Heart left ventricle (tissue), 16 donors: ENCODE data around the gene HPS3. TPM values are rescaled to one million over a fixed set of nuclear protein-coding genes. Genes with fewer than 3 reads are reported as not detected.

Source experiments
- ATAC-seq, 4 donors: fragments of 200-7000 bp; cut with Tn5 transposase; one replicate each; pipeline ENCODE4 v1.9.1; 2020 to 2022; ENCODE audit warnings: moderate library complexity in 4 of 4, mild to moderate bottlenecking in 3 of 4, moderate number of reproducible peaks in 1 of 4
- DNase-seq, 5 donors: peaks; one replicate each; pipeline ENCODE4 v3.0.0-alpha.2; 2020
- H3K27ac ChIP-seq, 12 donors: fragments of 200-600 bp; sonication (generic) in 4 of 12; one replicate each; pipeline versions ENCODE4 v1.5.0 to v1.8.0; 2016 to 2022; ENCODE audit warnings: mild to moderate bottlenecking in 2 of 12
- H3K27me3 ChIP-seq, 9 donors: fragments of 200-600 bp; sonication (generic) in 2 of 9; one replicate each; pipeline versions ENCODE4 v1.5.1 to v1.8.0; 2016 to 2022; ENCODE audit warnings: mild to moderate bottlenecking in 3 of 9
- H3K36me3 ChIP-seq, 9 donors: fragments of 200-600 bp; sonication (generic) in 2 of 9; one replicate each; pipeline versions ENCODE4 v1.5.0 to v1.8.0; 2018 to 2022; ENCODE audit warnings: mild to moderate bottlenecking in 2 of 9
- H3K4me1 ChIP-seq, 12 donors: fragments of 200-600 bp; sonication (generic) in 4 of 12; one replicate each; pipeline versions ENCODE4 v1.5.0 to v1.8.0; 2016 to 2022; ENCODE audit warnings: mild to moderate bottlenecking in 3 of 12
- H3K4me3 ChIP-seq, 12 donors: fragments of 200-600 bp; sonication (generic) in 4 of 12; one replicate each; pipeline versions ENCODE4 v1.5.0 to v1.8.0; 2017 to 2022; ENCODE audit warnings: mild to moderate bottlenecking in 9 of 12, moderate library complexity in 4 of 12
- H3K9me3 ChIP-seq, 12 donors: fragments of 200-600 bp; sonication (generic) in 4 of 12; one replicate each; pipeline versions ENCODE4 v1.5.0 to v1.8.0; 2016 to 2022; ENCODE audit warnings: mild to moderate bottlenecking in 1 of 12
- CTCF ChIP-seq, 12 donors: fragments of 200-600 bp; sonication (generic) in 4 of 12; IDR thresholded peaks; one replicate each; pipeline versions ENCODE4 v1.5.0 to v1.8.0; 2018 to 2022; ENCODE audit warnings: antibody characterized with exemption in 12 of 12, mild to moderate bottlenecking in 5 of 12
- POLR2A ChIP-seq, 2 donors: fragments of 450-650 bp; IDR thresholded peaks; one replicate each; pipeline ENCODE4 v1.6.1; 2017; ENCODE audit warnings: antibody characterized with exemption in 2 of 2, mild to moderate bottlenecking in 2 of 2, moderate library complexity in 2 of 2
- whole genome bisulfite sequencing, 4 donors: extraction: QIAGEN DNeasy Blood & Tissue Kit in 2 of 4; methylation state at CpG; one replicate each; pipeline versions ENCODE4 v1.1.5 to v1.1.7; 2013 to 2018; 5-methylcytosine and 5-hydroxymethylcytosine counted together
- intact Hi-C, 10 donors: fragments of 100-400 bp; cut with DNase I; formaldehyde crosslinking; loops; one replicate each; pipeline versions ENCODE4 v1.11.1 to v1.14.2; 2022
- polyA plus RNA-seq, 2 donors: library from polyadenylated mRNA; stranded (reverse); fragments of 200-250 nt; gene quantifications; one replicate each; pipeline ENCODE4 v1.2.3, GENCODE V29; 2013
- total RNA-seq, 9 donors: library from RNA; depleted of rRNA in 2 of 9; stranded (reverse); fragments of >200 nt in 2 of 9; fragmentation: NEBNext Ultra II Directional in 3 of 9; extraction: Animal tissue kit (Norgen Biotek cat#: 25700) in 3 of 9; gene quantifications; one replicate each; pipeline versions ENCODE4 v1.1.0 to v1.2.4, GENCODE V29; 2016 to 2023
- donor health status: ischemic (EF 13 %, LVEDD 7.1; RV severe dilation, severe dysfunction).
- donor health status: healthy with polysubstance abuse.
- donor health status: DM: no; HTN: yes; CAD: no.
- donor health status: DM: no; HTN: no; CAD: no.
- donor health status: ischemic (EF 25% LVEDD 6.9; RV normal size, moderate dysfunction).
- donor health status: ischemic (EF 25% LVEDD 5.7; RV mildly dilated, moderate dysfunction).
- donor health status: healthy.
- donor health status: DM: yes; HTN: yes; CAD: no.
- donor health status: ischemic (EF 35%, LVEDD 5.7; RV mildly dilated, moderate dysfunction).
- donor health status: nonischemic (EF 11% LVEDD 7.7; RV severe dilation, severe dysfunction).
- donor health status: DM: yes; HTN: yes; CAD: no.
- donor health status: PGD.
- donor health status: ischemic (EF 29% LVEDD 5.4; RV normal size, mild dysfunction).
- donor health status: nonischemic (EF 23%, LVEDD 6.1; RV moderate dilation, normal function).

The HPS3 gene
- total and polyA plus RNA-seq, 11 donors = 3.0 to 15.6 (median 6.0) TPM

DNA sequence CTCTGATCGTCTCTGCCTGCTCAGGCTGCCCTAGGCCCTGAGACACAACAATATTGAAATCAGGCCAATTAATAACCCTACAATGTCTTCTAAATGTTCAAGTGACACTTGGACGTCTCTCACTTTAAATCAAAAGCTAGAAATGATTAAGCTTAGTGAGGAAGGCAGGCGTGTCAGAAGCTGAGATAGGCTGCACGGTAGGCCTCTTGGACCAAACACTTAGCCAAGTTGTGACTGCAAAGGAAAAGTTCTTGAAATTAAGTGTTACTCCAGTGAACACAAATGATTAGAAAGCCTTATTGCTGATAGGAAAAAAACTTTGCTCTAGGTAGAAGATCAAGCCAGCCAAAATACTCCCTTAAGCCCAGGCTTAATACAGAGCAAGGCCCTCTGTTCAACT, 2.2 kb downstream of the HPS3 start:
- no peaks in the 10 kb centered on the region for H3K27me3 ChIP-seq
- peaks cover 0 to 46% (median 23%) of the 10 kb centered on the region in 12 donors for H3K4me1 ChIP-seq
- peak overlapping the region in 3 of 12 donors; percentile 93 to 99 (median 97) for H3K4me3 ChIP-seq
- peak overlapping the region in 6 of 12 donors; percentile 2 to 88 (median 38) for H3K27ac ChIP-seq
- DNase-seq = no peak
- no peak for ATAC-seq
- no peaks in the 10 kb centered on the region for H3K9me3 ChIP-seq
- intact Hi-C loops = no loop called here
- TF ChIP-seq CTCF (IDR thresholded peaks at IDR 0.05) = no peak
- H3K36me3 ChIP-seq = no peaks in the 10 kb centered on the region
- 32 to 42% (median 41%) methylated on average over 4 of the region's 4 CpGs for WGBS, 4 donors

DNA sequence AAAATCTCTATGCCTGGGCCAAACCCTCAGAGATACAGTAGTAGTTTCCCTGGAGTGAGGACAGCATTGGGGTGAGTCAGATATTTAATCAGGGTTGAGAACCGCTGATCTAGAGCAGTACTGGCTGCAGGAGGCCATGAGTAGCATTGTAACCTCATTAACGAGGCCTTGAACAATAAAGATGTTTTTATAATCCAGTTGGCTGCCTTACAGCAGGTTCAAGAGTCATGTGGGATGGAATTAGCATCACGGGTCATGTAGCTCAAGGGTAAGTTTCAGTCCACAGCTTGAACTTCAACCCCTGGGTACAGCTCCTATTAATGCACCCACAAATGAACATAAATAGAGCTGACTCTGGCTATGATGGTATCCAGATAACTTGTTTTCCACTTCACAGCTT, 5.1 kb downstream of the HPS3 start:
- Histone ChIP-seq H3K4me1 (peaks cover 0 to 36% (median 17%) of the 10 kb centered on the region in 12 donors), H3K27ac (peak overlapping the region in 1 of 12 donors; percentile 6), H3K27me3 (no peaks in the 10 kb centered on the region), H3K9me3 (no peaks in the 10 kb centered on the region), H3K4me3 (no peak overlapping the region), H3K36me3 (no peaks in the 10 kb centered on the region)
- TF ChIP-seq CTCF (IDR thresholded peaks at IDR 0.05) = no peak
- no peak for TF ChIP-seq POLR2A (IDR thresholded peaks at IDR 0.05)
- ATAC-seq (peak in 3 of 4 donors; percentile 21 to 24 (median 24)), DNase-seq (no peak)
- intact Hi-C loops = no loop called here
- WGBS, 4 donors = 51 to 58% (median 53%) methylated on average over 3 of the region's 3 CpGs

GRCh38 chr3:149142682-149143081, 13.2 kb downstream of the HPS3 start:
- intact Hi-C loops = loop anchor here in 1 of 10 donors (10.0 kb wide), 1 partner anchor 102 kb away; no protein-coding TSS in a partner anchor

DNA sequence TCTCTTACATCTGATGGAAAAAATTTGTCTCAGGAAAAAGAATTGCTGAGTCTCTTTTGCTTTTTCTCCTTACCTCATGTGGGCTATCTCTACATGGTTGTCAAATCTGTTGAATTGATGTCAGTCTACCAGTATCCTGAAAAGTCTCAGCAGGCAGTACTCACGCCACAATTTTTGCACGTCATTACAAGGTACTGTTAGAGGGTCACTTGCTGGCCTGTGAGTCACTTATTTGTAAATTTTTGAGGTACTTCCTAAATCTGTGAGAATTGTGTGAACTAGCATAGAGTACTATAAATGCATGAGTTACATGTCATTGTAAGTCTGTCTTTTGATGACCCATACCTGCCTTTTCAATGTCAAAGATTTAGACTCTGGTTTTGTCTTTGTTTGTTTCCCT, 15.9 kb downstream of the HPS3 start:
- no peak for DNase-seq
- Histone ChIP-seq H3K9me3 (no peaks in the 10 kb centered on the region), H3K27ac (peak overlapping the region in 1 of 12 donors; percentile 88), H3K36me3 (peaks cover 0 to 77% (median 51%) of the 10 kb centered on the region in 9 donors), H3K4me3 (no peak overlapping the region), H3K4me1 (peaks cover 0 to 33% (median 0%) of the 10 kb centered on the region in 12 donors), H3K27me3 (no peaks in the 10 kb centered on the region)
- peak in 1 of 4 donors; percentile 36 for ATAC-seq
- no peak for TF ChIP-seq CTCF (IDR thresholded peaks at IDR 0.05)
- intact Hi-C loops = loop anchor here in 1 of 10 donors (10.0 kb wide), 1 partner anchor 99 kb away; no protein-coding TSS in a partner anchor
- 82 to 89% (median 86%) methylated on average over 2 of the region's 2 CpGs for WGBS, 4 donors

More at GRCh38 chr3:149142682-149143081, 13.2 kb downstream of the HPS3 start:
- no peak overlapping the region for H3K27ac ChIP-seq
- H3K36me3 ChIP-seq = peaks cover 0 to 66% (median 43%) of the 10 kb centered on the region in 9 donors
- H3K9me3 ChIP-seq = no peaks in the 10 kb centered on the region
- no peaks in the 10 kb centered on the region for H3K27me3 ChIP-seq
- ATAC-seq (no peak), DNase-seq (no peak)
- WGBS, 4 donors = 76 to 89% (median 82%) methylated on average over 4 of the region's 4 CpGs
- TF ChIP-seq POLR2A (IDR thresholded peaks at IDR 0.05) (no peak), CTCF (IDR thresholded peaks at IDR 0.05) (no peak)
- peaks cover 0 to 33% (median 0%) of the 10 kb centered on the region in 12 donors for H3K4me1 ChIP-seq
- no peak overlapping the region for H3K4me3 ChIP-seq
